ENCODE data around the gene DUOX1.

The DUOX1 gene

GRCh38 chr15:45106002-45106790 is 23.6 kb upstream of the DUOX1 start:
- no peak for DNase-seq (ENCODE audit: low read depth in 2 of 2)

GRCh38 chr15:45107941-45108630 is 21.7 kb upstream of the DUOX1 start:
- no peak for DNase-seq (ENCODE audit: low read depth in 2 of 2)

- DNase-seq (ENCODE audit: low read depth in 2 of 2), result no peak
Observed at GRCh38 chr15:45110256-45110820, 19.5 kb upstream of the DUOX1 start.

- no peak for DNase-seq (ENCODE audit: low read depth in 2 of 2)
Observed at GRCh38 chr15:45111390-45112142, 18.2 kb upstream of the DUOX1 start.

GRCh38 chr15:45112143-45112590 is 17.6 kb upstream of the DUOX1 start:
- DNase-seq (ENCODE audit: low read depth in 2 of 2), result no peak

GRCh38 chr15:45112591-45113379 is 17.0 kb upstream of the DUOX1 start:
- DNase-seq (ENCODE audit: low read depth in 2 of 2), result no peak

- no peak for DNase-seq (ENCODE audit: low read depth in 2 of 2)
Observed at GRCh38 chr15:45113380-45113990, 16.3 kb upstream of the DUOX1 start.

- no peak for DNase-seq (ENCODE audit: low read depth in 2 of 2)
Observed at GRCh38 chr15:45114076-45114750, 15.6 kb upstream of the DUOX1 start, which contains the start of the genes DUOX2 and DUOXA2. TSS of gene DUOX2 (minus strand) at chr15:45114172. CDS start at chr15:45113411, 761 bp downstream. TSS of gene DUOXA2 (plus strand) at chr15:45114326. CDS start at chr15:45114606, 280 bp downstream.

- no peak for DNase-seq (ENCODE audit: low read depth in 2 of 2)
Observed at GRCh38 chr15:45114751-45115085, 15.1 kb upstream of the DUOX1 start.

- DNase-seq (ENCODE audit: low read depth in 2 of 2), result no peak
Observed at GRCh38 chr15:45115312-45115820, 14.4 kb upstream of the DUOX1 start.

- DNase-seq (ENCODE audit: low read depth in 2 of 2), result no peak
Observed at GRCh38 chr15:45116006-45116481, 13.8 kb upstream of the DUOX1 start.

GRCh38 chr15:45116482-45117307 is 13.1 kb upstream of the DUOX1 start:
- DNase-seq (ENCODE audit: low read depth in 2 of 2), result no peak

- DNase-seq (ENCODE audit: low read depth in 2 of 2), result no peak
Observed at GRCh38 chr15:45117308-45118130, 12.3 kb upstream of the DUOX1 start.

GRCh38 chr15:45118131-45118588 is 11.6 kb upstream of the DUOX1 start:
- DNase-seq (ENCODE audit: low read depth in 2 of 2), result peak; percentile 55 to 72

GRCh38 chr15:45118996-45119395 is 10.8 kb upstream of the DUOX1 start:
- DNase-seq (ENCODE audit: low read depth in 2 of 2), result no peak

GRCh38 chr15:45120081-45120972 is 9.5 kb upstream of the DUOX1 start:
- DNase-seq (ENCODE audit: low read depth in 2 of 2), result no peak

- DNase-seq (ENCODE audit: low read depth in 2 of 2), result no peak
Observed at GRCh38 chr15:45121020-45121419, 8.8 kb upstream of the DUOX1 start.

Measured in stimulated activated CD8-positive, alpha-beta memory T cell treated with anti-CD3 and anti-CD28 coated beads, Interleukin-2, amount 100 ng/mL, for 1 hour (primary cell).